HepG2 (cell line): ENCODE data around the gene ALCAM. TPM values are rescaled to one million over a fixed set of nuclear protein-coding genes. Genes with fewer than 3 reads are reported as not detected.

Experiments used
- ATF7 ChIP-seq, 2 experiments: fragments of 450-650 bp in 1 of 2; sonication (generic) in 1 of 2; formaldehyde crosslinking in 1 of 2; IDR thresholded peaks; 2 replicates each; pipeline versions ENCODE4 v1.4.0 to v1.6.1; 2016 to 2020; ENCODE audit warnings: antibody characterized with exemption in 1 of 2, mild to moderate bottlenecking in 1 of 2, missing genetic modification reagents in 1 of 2
- ETV5 ChIP-seq: IDR thresholded peaks from 2 replicates; pipeline ENCODE4 v1.6.1; 2018; ENCODE audit warnings: missing biosample characterization, missing genetic modification reagents, inconsistent platforms, borderline replicate concordance
- MTERF4 ChIP-seq: sonication (generic); formaldehyde crosslinking; IDR thresholded peaks from 2 replicates; pipeline ENCODE4 v1.8.0; 2023; ENCODE audit warnings: mild to moderate bottlenecking, missing genetic modification reagents
- NFRKB ChIP-seq: fragments of 450-650 bp; IDR thresholded peaks from 2 replicates; pipeline ENCODE4 v1.6.1; 2017
- RCOR2 ChIP-seq: IDR thresholded peaks from 2 replicates; pipeline ENCODE4 v1.6.1; 2016; ENCODE audit warnings: missing biosample characterization, missing genetic modification reagents
- SMAD1 ChIP-seq: sonication (generic); formaldehyde crosslinking; IDR thresholded peaks from 2 replicates; pipeline ENCODE4 v1.4.0; 2020; ENCODE audit warnings: missing genetic modification reagents, low read depth, mild to moderate bottlenecking, borderline replicate concordance
- SNAPC5 ChIP-seq: sonication (generic); formaldehyde crosslinking; IDR thresholded peaks from 2 replicates; pipeline ENCODE4 v1.8.1; 2023; ENCODE audit warnings: mild to moderate bottlenecking, missing genetic modification reagents, borderline replicate concordance
- TAF1 ChIP-seq: sonication (generic); formaldehyde crosslinking; IDR thresholded peaks from 2 replicates; pipeline ENCODE4 v1.4.0; 2020; ENCODE audit warnings: missing genetic modification reagents
- TRIM24 ChIP-seq: sonication (generic); formaldehyde crosslinking; IDR thresholded peaks from 2 replicates; pipeline ENCODE4 v1.8.0; 2022; ENCODE audit warnings: mild to moderate bottlenecking, missing genetic modification reagents
- ZHX1 ChIP-seq: sonication (generic); formaldehyde crosslinking; IDR thresholded peaks from 2 replicates; pipeline ENCODE4 v1.8.1; 2022; ENCODE audit warnings: low read depth, mild to moderate bottlenecking, missing genetic modification reagents
- ZMAT3 ChIP-seq: sonication (generic); formaldehyde crosslinking; conservative IDR thresholded peaks from 2 replicates; pipeline ENCODE4 v1.7.0; 2021; ENCODE audit warnings: missing genetic modification reagents
- ZNF160 ChIP-seq: sonication (generic); formaldehyde crosslinking; IDR thresholded peaks from 2 replicates; pipeline ENCODE4 v1.8.0; 2022; ENCODE audit warnings: mild to moderate bottlenecking, inconsistent platforms, missing genetic modification reagents
- ZNF235 ChIP-seq: sonication (generic); formaldehyde crosslinking; IDR thresholded peaks from 2 replicates; pipeline ENCODE4 v1.8.1; 2023; ENCODE audit warnings: mild to moderate bottlenecking, missing genetic modification reagents, borderline replicate concordance
- ZNF274 ChIP-seq: sonication (generic); formaldehyde crosslinking; IDR thresholded peaks from 2 replicates; pipeline ENCODE4 v1.5.1; 2020; ENCODE audit warnings: mild to moderate bottlenecking, missing genetic modification reagents
- ZNF33A ChIP-seq: sonication (generic); formaldehyde crosslinking; IDR thresholded peaks from 2 replicates; pipeline ENCODE4 v1.5.1; 2020; ENCODE audit warnings: missing genetic modification reagents, mild to moderate bottlenecking, moderate library complexity, borderline replicate concordance
- ZNF607 ChIP-seq: sonication (generic); formaldehyde crosslinking; IDR thresholded peaks from 2 replicates; pipeline ENCODE4 v1.5.1; 2020; ENCODE audit warnings: missing genetic modification reagents, mild to moderate bottlenecking, borderline replicate concordance
- ZNF691 ChIP-seq: sonication (generic); formaldehyde crosslinking; IDR thresholded peaks from 2 replicates; pipeline ENCODE4 v1.4.0; 2020; ENCODE audit warnings: missing genetic modification reagents, low read depth, mild to moderate bottlenecking, borderline replicate concordance
- ZNF703 ChIP-seq: sonication (generic); formaldehyde crosslinking; IDR thresholded peaks from 2 replicates; pipeline ENCODE4 v1.5.1; 2020; ENCODE audit warnings: missing genetic modification reagents, mild to moderate bottlenecking, moderate library complexity, borderline replicate concordance
- ZNF790 ChIP-seq: sonication (generic); formaldehyde crosslinking; IDR thresholded peaks from 2 replicates; pipeline ENCODE4 v1.8.0; 2022; ENCODE audit warnings: missing genetic modification reagents, mild to moderate bottlenecking, borderline replicate concordance
- polyA plus RNA-seq, 8 experiments: library from polyadenylated mRNA; depleted of rRNA in 3 of 8; stranded (reverse) in 7 of 8; unstranded in 1 of 8; fragments of >200 nt; fragmentation: Illumina TruSeq in 4 of 8; extraction: Trizol in 4 of 8; gene quantifications; 2 replicates each; pipeline versions ENCODE4 v1.2.1 to v1.2.3, GENCODE V29; 2011 to 2016; ENCODE audit warnings: low read depth in 4 of 8, missing spikeins in 1 of 8, mixed read lengths in 1 of 8; ENCODE audit not compliant: insufficient read depth in 1 of 8
- total RNA-seq, 5 experiments: library from RNA; depleted of rRNA; stranded (reverse); fragments of >200 nt; fragmentation: Illumina TruSeq; extraction: Trizol; gene quantifications; 2 replicates each; pipeline ENCODE4 v1.2.3, GENCODE V29; 2016; ENCODE audit warnings: low read depth in 1 of 5
- TF ChIP-seq, protein P1 (sequence below): sonication (generic); formaldehyde crosslinking; IDR thresholded peaks from 2 replicates; pipeline ENCODE4 v1.8.0; 2022; ENCODE audit warnings: missing genetic modification reagents, mild to moderate bottlenecking, inconsistent platforms, borderline replicate concordance
- TF ChIP-seq, protein P2 (sequence below): sonication (generic); formaldehyde crosslinking; IDR thresholded peaks from 2 replicates; pipeline ENCODE4 v1.4.0; 2020; ENCODE audit warnings: missing genetic modification reagents

The ALCAM gene
- total and polyA plus RNA-seq, 2 of the 13 experiments (the other 11 are each of a cell fraction or from before 2014, with no cell fraction given), result 26.0 to 33.1 TPM

DNA sequence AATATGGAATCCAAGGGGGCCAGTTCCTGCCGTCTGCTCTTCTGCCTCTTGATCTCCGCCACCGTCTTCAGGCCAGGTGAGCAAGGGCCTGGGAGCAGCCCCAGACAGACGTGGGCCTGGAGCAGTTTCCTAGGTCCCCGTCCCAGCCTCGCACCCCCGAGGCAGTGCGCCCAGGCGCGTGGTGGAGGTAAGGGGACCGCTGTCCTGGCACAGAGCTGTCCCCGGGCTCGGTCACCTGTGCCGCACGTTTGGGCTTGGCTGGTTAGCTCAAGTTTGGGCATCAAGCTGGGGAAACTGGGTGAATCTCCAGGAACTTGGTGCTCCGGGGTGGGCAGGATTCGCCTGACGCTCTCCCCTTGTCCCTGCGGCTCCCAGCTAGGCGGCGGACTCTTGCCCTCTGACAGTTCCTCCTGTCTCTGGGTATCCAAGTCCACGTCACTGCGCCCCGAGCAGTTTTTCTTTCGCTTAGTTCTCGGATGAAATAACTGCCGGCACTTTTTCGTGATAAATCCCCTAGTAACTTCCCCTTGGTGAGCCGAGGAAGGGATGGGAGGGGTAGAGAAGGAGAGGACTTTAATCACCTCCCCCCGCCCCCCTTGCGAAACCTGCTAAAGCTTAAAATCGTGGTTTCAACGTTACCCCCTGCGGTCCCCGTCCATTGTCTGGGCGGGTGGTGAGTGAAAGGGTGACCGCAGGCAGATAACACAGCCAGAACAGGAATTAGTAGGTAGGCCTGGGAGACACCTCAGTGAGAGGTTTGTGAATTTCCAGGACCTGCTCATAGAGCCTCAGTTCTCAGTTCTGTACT, 901 bp downstream of the ALCAM start (continued):
- TF ChIP-seq ZHX1 (CRISPR knock-in tag) (no peak), ATF7 (IDR thresholded peaks at IDR 0.05) (no peak), ATF7 (CRISPR knock-in tag; IDR thresholded peaks at IDR 0.05) (no peak), ZNF703 (CRISPR knock-in tag) (no peak), RCOR2 (no peak), ZNF160 (CRISPR knock-in tag) (no peak), ZNF274 (CRISPR knock-in tag) (peak; percentile 83), ZMAT3 (CRISPR knock-in tag) (peak; percentile 88), SMAD1 (CRISPR knock-in tag) (no peak), ZNF33A (CRISPR knock-in tag) (no peak), TAF1 (no peak; the same call in 1 of the 2 replicates), ZNF790 (CRISPR knock-in tag) (no peak), TRIM24 (no peak), ZNF235 (CRISPR knock-in tag) (no peak), ETV5 (no peak), NFRKB (no peak), ZNF607 (no peak), MTERF4 (CRISPR knock-in tag) (no peak), SNAPC5 (CRISPR knock-in tag) (no peak), ZNF691 (CRISPR knock-in tag) (peak; percentile 74; the same call in 1 of the 2 replicates)
- TF ChIP-seq, protein P1, sequence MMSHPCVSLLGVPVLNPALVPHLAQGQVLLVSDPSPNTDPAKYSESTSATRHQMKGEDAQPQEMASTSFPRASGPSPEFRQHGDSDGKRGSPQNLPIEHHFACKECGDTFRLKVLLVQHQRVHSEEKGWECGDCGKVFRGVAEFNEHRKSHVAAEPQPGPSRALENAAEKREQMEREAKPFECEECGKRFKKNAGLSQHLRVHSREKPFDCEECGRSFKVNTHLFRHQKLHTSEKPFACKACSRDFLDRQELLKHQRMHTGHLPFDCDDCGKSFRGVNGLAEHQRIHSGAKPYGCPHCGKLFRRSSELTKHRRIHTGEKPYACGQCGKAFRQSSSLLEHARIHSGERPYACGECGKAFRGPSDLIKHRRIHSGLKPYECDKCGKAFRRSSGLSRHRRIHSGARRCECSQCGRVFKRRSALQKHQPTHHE (CRISPR knock-in tag), result peak; percentile 35; the same call in 1 of the 2 replicates
- TF ChIP-seq, protein P2, sequence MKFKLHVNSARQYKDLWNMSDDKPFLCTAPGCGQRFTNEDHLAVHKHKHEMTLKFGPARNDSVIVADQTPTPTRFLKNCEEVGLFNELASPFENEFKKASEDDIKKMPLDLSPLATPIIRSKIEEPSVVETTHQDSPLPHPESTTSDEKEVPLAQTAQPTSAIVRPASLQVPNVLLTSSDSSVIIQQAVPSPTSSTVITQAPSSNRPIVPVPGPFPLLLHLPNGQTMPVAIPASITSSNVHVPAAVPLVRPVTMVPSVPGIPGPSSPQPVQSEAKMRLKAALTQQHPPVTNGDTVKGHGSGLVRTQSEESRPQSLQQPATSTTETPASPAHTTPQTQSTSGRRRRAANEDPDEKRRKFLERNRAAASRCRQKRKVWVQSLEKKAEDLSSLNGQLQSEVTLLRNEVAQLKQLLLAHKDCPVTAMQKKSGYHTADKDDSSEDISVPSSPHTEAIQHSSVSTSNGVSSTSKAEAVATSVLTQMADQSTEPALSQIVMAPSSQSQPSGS (CRISPR knock-in tag), result no peak
